Upper lobe of right lung (tissue), 1 donor: ENCODE data around the gene FRK. TPM values are rescaled to one million over a fixed set of nuclear protein-coding genes. Genes with fewer than 3 reads are reported as not detected.

ENCODE experiments used
- ATAC-seq: fragments of 200-7000 bp; cut with Tn5 transposase; one replicate; pipeline ENCODE4 v1.9.1; 2020; ENCODE audit warnings: mild to moderate bottlenecking, moderate library complexity
- DNase-seq: peaks from one replicate; pipeline ENCODE4 v3.0.0-alpha.2; 2020
- H3K27ac ChIP-seq: fragments of 200-600 bp; one replicate; pipeline ENCODE4 v1.8.0; 2022
- H3K27me3 ChIP-seq: fragments of 200-600 bp; one replicate; pipeline ENCODE4 v1.8.0; 2022; ENCODE audit warnings: mild to moderate bottlenecking
- H3K36me3 ChIP-seq: fragments of 200-600 bp; one replicate; pipeline ENCODE4 v1.8.0; 2022
- H3K4me1 ChIP-seq: fragments of 200-600 bp; one replicate; pipeline ENCODE4 v1.8.0; 2022
- H3K4me3 ChIP-seq: fragments of 200-600 bp; one replicate; pipeline ENCODE4 v1.8.0; 2022; ENCODE audit warnings: mild to moderate bottlenecking
- H3K9me3 ChIP-seq: fragments of 200-600 bp; one replicate; pipeline ENCODE4 v1.8.0; 2022
- CTCF ChIP-seq: fragments of 200-600 bp; IDR thresholded peaks from one replicate; pipeline ENCODE4 v1.8.0; 2022; ENCODE audit warnings: antibody characterized with exemption
- intact Hi-C: fragments of 100-400 bp; cut with DNase I; formaldehyde crosslinking; loops from one replicate; pipeline ENCODE4 v1.11.0; 2022
- total RNA-seq: library from RNA; stranded (reverse); fragmentation: NEBNext Ultra II Directional; extraction: Animal tissue kit (Norgen Biotek cat#: 25700); gene quantifications from one replicate; pipeline ENCODE4 v1.2.1, GENCODE V29; 2021
- donor health status: DM: no; HTN: yes; CAD: no; lungs with severe emphysema.

Gene FRK
- total RNA-seq, 1 donor from 2014 or later, result 7.2 TPM

DNA sequence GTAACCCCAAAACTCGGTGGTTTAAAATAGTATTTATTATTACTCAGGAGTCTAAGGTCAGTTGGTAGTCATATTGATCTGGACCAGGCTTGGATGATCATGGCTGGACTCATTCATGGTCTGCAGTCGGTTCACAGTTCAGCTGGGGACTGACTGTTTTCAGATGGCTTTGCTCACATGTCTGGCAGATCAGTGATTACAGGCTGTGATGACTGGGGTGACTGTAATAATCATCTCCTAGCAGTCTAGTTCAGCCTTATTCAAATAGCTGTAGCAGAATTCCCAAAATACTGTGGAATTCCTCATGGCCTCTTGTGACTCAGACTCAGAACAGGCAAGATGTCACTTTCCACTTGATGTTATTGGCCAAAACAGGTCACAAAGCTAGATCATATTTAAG, 23.6 kb upstream of the FRK start:
- H3K27ac ChIP-seq, result no peak overlapping the region
- TF ChIP-seq CTCF, result no peak
- H3K27me3 ChIP-seq, result no peaks in the 10 kb centered on the region
- no peak for ATAC-seq
- H3K4me1 ChIP-seq, result no peaks in the 10 kb centered on the region
- no peaks in the 10 kb centered on the region for H3K9me3 ChIP-seq
- no peaks in the 10 kb centered on the region for H3K36me3 ChIP-seq
- intact Hi-C loops, result no loop called here
- H3K4me3 ChIP-seq, result no peak overlapping the region
- no peak for DNase-seq

DNA sequence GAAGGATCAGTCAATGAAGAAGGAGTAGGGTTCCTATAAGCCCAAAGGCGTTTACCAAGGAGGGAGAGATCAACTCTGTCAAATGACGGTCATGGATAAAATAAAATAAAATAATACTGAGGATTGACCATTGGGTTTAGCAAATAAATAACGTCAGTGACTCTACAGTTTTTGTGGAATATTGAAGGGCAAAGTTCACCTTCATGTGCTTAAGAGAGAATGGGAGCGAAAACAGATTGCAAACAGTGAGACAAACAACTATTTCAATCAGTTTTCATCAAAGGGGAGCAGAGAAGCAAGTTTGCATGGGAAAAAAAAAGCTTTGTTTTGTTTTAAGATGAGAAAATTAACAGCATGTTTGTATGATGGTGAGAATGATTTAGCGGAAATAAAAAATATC, 22.4 kb upstream of the FRK start:
- Histone ChIP-seq H3K9me3 (no peaks in the 10 kb centered on the region), H3K4me1 (no peaks in the 10 kb centered on the region), H3K36me3 (no peaks in the 10 kb centered on the region), H3K27me3 (no peaks in the 10 kb centered on the region), H3K27ac (no peak overlapping the region), H3K4me3 (no peak overlapping the region)
- no peak for TF ChIP-seq CTCF
- DNase-seq (no peak), ATAC-seq (no peak)
- intact Hi-C loops, result no loop called here

- Histone ChIP-seq H3K4me1 (no peaks in the 10 kb centered on the region), H3K36me3 (no peaks in the 10 kb centered on the region), H3K9me3 (no peaks in the 10 kb centered on the region), H3K27me3 (no peaks in the 10 kb centered on the region), H3K27ac (no peak overlapping the region), H3K4me3 (no peak overlapping the region)
- intact Hi-C loops, result no loop called here
- DNase-seq, result no peak
- no peak for TF ChIP-seq CTCF
- no peak for ATAC-seq
These were observed 18.3 kb upstream of the FRK start for GRCh38 chr6:116078945-116079344.

- H3K9me3 ChIP-seq, result no peaks in the 10 kb centered on the region
- intact Hi-C loops, result no loop called here
- no peaks in the 10 kb centered on the region for H3K27me3 ChIP-seq
- H3K4me1 ChIP-seq, result no peaks in the 10 kb centered on the region
- ATAC-seq, result no peak
- H3K4me3 ChIP-seq, result no peak overlapping the region
- no peaks in the 10 kb centered on the region for H3K36me3 ChIP-seq
- DNase-seq, result no peak
- H3K27ac ChIP-seq, result no peak overlapping the region
- TF ChIP-seq CTCF, result no peak
These were observed 17.8 kb upstream of the FRK start for GRCh38 chr6:116078522-116078921.

GRCh38 chr6:116074732-116075390, 14.2 kb upstream of the FRK start:
- H3K27me3 ChIP-seq, result no peaks in the 10 kb centered on the region
- no peak for TF ChIP-seq CTCF
- H3K36me3 ChIP-seq, result no peaks in the 10 kb centered on the region
- H3K27ac ChIP-seq, result no peak overlapping the region
- no peaks in the 10 kb centered on the region for H3K4me1 ChIP-seq
- intact Hi-C loops, result no loop called here
- no peaks in the 10 kb centered on the region for H3K9me3 ChIP-seq
- ATAC-seq (no peak), DNase-seq (no peak)
- no peak overlapping the region for H3K4me3 ChIP-seq
